K562 (cell line): ENCODE measurements around the gene DGCR8. TPM values are rescaled to one million over a fixed set of nuclear protein-coding genes. Genes with fewer than 3 reads are reported as not detected.

Experiments used
- E2F3 ChIP-seq: fragments of 250-450 bp; sonication (Bioruptor Pico); IDR thresholded peaks from 2 replicates; pipeline ENCODE4 v1.4.0; 2020; ENCODE audit warnings: mild to moderate bottlenecking
- E2F5 ChIP-seq: sonication (generic); formaldehyde crosslinking; IDR thresholded peaks from 2 replicates; pipeline ENCODE4 v1.8.0; 2022; ENCODE audit warnings: mild to moderate bottlenecking, missing genetic modification reagents
- PREB ChIP-seq: sonication (generic); formaldehyde crosslinking; IDR thresholded peaks from 2 replicates; pipeline ENCODE4 v1.8.1; 2023; ENCODE audit warnings: mild to moderate bottlenecking, missing genetic modification reagents
- PRPF4 ChIP-seq: fragments of 200-400 bp; formaldehyde crosslinking; IDR thresholded peaks from one replicate; pipeline ENCODE4 v1.6.1; 2017; ENCODE audit warnings: low read length, low read depth, mild to moderate bottlenecking; ENCODE audit not compliant: insufficient read depth, poor library complexity, severe bottlenecking
- RREB1 ChIP-seq: fragments of 250-450 bp; sonication (Bioruptor Pico); IDR thresholded peaks from 2 replicates; pipeline ENCODE4 v1.4.0; 2020
- TCF15 ChIP-seq: fragments of 250-450 bp; sonication (Bioruptor Pico); IDR thresholded peaks from 2 replicates; pipeline ENCODE4 v1.8.0; 2022; ENCODE audit warnings: moderate library complexity, mild to moderate bottlenecking, inconsistent platforms
- ZBTB11 ChIP-seq, 3 experiments: fragments of 200-800 bp in 1 of 3; fragments of 250-450 bp in 1 of 3; fragments of 450-650 bp in 1 of 3; sonication (Bioruptor Pico) in 1 of 3; sonication (Bioruptor generic) in 1 of 3; formaldehyde crosslinking in 1 of 3; IDR thresholded peaks; 2 replicates each; pipeline versions ENCODE4 v1.6.1 to v1.8.0; 2016 to 2022; ENCODE audit warnings: mild to moderate bottlenecking in 2 of 3, missing genetic modification characterization in 2 of 3, missing compliant biosample characterization in 1 of 3, moderate library complexity in 1 of 3
- ZNF280B ChIP-seq: fragments of 250-450 bp; sonication (Bioruptor Pico); IDR thresholded peaks from 2 replicates; pipeline ENCODE4 v1.5.1; 2021; ENCODE audit warnings: mild to moderate bottlenecking
- polyA plus RNA-seq, 8 experiments: library from polyadenylated mRNA; depleted of rRNA in 4 of 8; stranded (reverse) in 5 of 8; unstranded in 3 of 8; fragments of >200 nt; fragmentation: Nextera tagmentation in 2 of 8; fragmentation: Illumina TruSeq in 1 of 8; extraction: Ambion mirVana in 2 of 8; extraction: Trizol in 1 of 8; gene quantifications; 2 replicates each; pipeline versions ENCODE4 v1.2.1 to v1.2.3, GENCODE V29; 2011 to 2014; ENCODE audit warnings: inconsistent platforms in 1 of 8, missing spikeins in 1 of 8
- total RNA-seq, 7 experiments: library from RNA; depleted of rRNA in 6 of 7; stranded (reverse); fragments of >200 nt in 6 of 7; fragmentation: Illumina TruSeq in 2 of 7; extraction: Trizol in 2 of 7; gene quantifications; 2 replicates each; pipeline versions ENCODE4 v1.2.1 to v1.2.3, GENCODE V29; 2011 to 2021; ENCODE audit warnings: low replicate concordance in 1 of 7

Gene DGCR8
- total and polyA plus RNA-seq, 9 of the 15 experiments (the other 6 are each of a cell fraction or from before 2014, with no cell fraction given): 5.9 to 144 (median 80.1) TPM

- peak; percentile 90 for TF ChIP-seq RREB1 (CRISPR knock-in tag)
- TF ChIP-seq TCF15 (CRISPR knock-in tag): peak; percentile 84
- TF ChIP-seq E2F5 (CRISPR knock-in tag): no peak
- no peak for TF ChIP-seq PREB (CRISPR knock-in tag)
- no peak; the same call in 1 of the 2 replicates for TF ChIP-seq ZNF280B (CRISPR knock-in tag)
- TF ChIP-seq E2F3 (CRISPR knock-in tag): peak; percentile 49; the same call in 1 of the 2 replicates
- TF ChIP-seq ZBTB11 (CRISPR knock-in tag; IDR thresholded peaks at IDR 0.05): 0 out of 6 replicates have a peak, but pooled peaks of 1 of the 3 experiments have one; percentile 42
- TF ChIP-seq PRPF4: no peak
Observed at GRCh38 chr22:20128902-20129746, 49.1 kb downstream of the DGCR8 start (continued).
